Measurements from ENCODE around the gene RAB26.

- TF ChIP-seq CTCF (IDR thresholded peaks at IDR 0.05; ENCODE audit: low read length) = no peak
- TF ChIP-seq EZH2 (IDR thresholded peaks at IDR 0.05; ENCODE audit: borderline replicate concordance, low read length) = no peak
Observed at GRCh38 chr16:2155091-2155950, 6.9 kb downstream of the RAB26 start, which contains the start of gene TRAF7.

Measured in OCI-LY1 (cell line).